Panc1 (cell line): Measurements from ENCODE around the gene GNAT3. TPM values are rescaled to one million over a fixed set of nuclear protein-coding genes. Genes with fewer than 3 reads are reported as not detected.

Experiments used
- ATAC-seq: fragments of 200-7000 bp; cut with Tn5 transposase; 2 replicates; pipeline ENCODE4 v1.9.1; 2020; ENCODE audit warnings: mild to moderate bottlenecking, moderate library complexity
- BruUV-seq: library from RNA; stranded (reverse); fragments of 400-500 nt; replicated peaks from 2 replicates; lab custom pipeline; 2021; lab: Mats Ljungman, UMichigan
- CTCF ChIA-PET: fragments of 300-600 bp; sonication (Branson Sonifier 250); formaldehyde crosslinking; loops from one replicate; lab custom pipeline; 2022; ENCODE audit warnings: antibody characterized with exemption; lab: Charles Lee
- POLR2A ChIA-PET: fragments of 300-600 bp; sonication (Branson Sonifier 250); formaldehyde crosslinking; loops from one replicate; lab custom pipeline; 2022; ENCODE audit warnings: antibody characterized with exemption; lab: Charles Lee
- DNase-seq: peaks from one replicate; pipeline ENCODE4 v3.0.0-alpha.2; 2010; ENCODE audit warnings: low read depth, low spot score
- H3K27ac ChIP-seq: 2 replicates; pipeline ENCODE4 v1.5.1; 2011; ENCODE audit warnings: mild to moderate bottlenecking, low read length, inconsistent platforms
- H3K27me3 ChIP-seq: fragments of 200-500 bp; sonication (Bioruptor generic); 2 replicates; pipeline ENCODE4 v1.6.0; 2014; ENCODE audit warnings: low read length, inconsistent platforms; ENCODE audit not compliant: control insufficient read depth, insufficient read depth
- H3K36me3 ChIP-seq: fragments of 200-500 bp; sonication (Bioruptor generic); 2 replicates; pipeline ENCODE4 v1.5.1; 2014; ENCODE audit warnings: inconsistent platforms, mild to moderate bottlenecking, low read length, moderate library complexity; ENCODE audit not compliant: control insufficient read depth, insufficient read depth
- H3K4me1 ChIP-seq: 2 replicates; pipeline ENCODE4 v1.5.1; 2011; ENCODE audit warnings: inconsistent platforms, mild to moderate bottlenecking, low read length, moderate library complexity; ENCODE audit not compliant: control insufficient read depth, insufficient read depth
- H3K4me3 ChIP-seq, 2 experiments: 2 replicates each; pipeline ENCODE4 v1.5.1; 2011 to 2012; ENCODE audit warnings: low read depth in 2 of 2, low read length in 2 of 2, mild to moderate bottlenecking in 2 of 2, inconsistent platforms in 1 of 2, moderate library complexity in 1 of 2
- H3K9me3 ChIP-seq: fragments of 200-500 bp; sonication (Bioruptor generic); 2 replicates; pipeline ENCODE4 v1.5.1; 2014; ENCODE audit warnings: low read depth, mild to moderate bottlenecking, inconsistent platforms, low read length, moderate library complexity; ENCODE audit not compliant: control insufficient read depth, insufficient read depth
- CTCF ChIP-seq: fragments of 450-650 bp; IDR thresholded peaks from 2 replicates; pipeline ENCODE4 v1.5.1; 2017; ENCODE audit warnings: mild to moderate bottlenecking
- POLR2AphosphoS5 ChIP-seq: IDR thresholded peaks from 2 replicates; pipeline ENCODE4 v1.6.1; 2012; ENCODE audit warnings: mild to moderate bottlenecking, low read depth, low read length, moderate library complexity
- SIN3A ChIP-seq: IDR thresholded peaks from 2 replicates; pipeline ENCODE4 v1.6.1; 2012; ENCODE audit warnings: low read depth, mild to moderate bottlenecking, low read length, moderate library complexity, borderline replicate concordance; ENCODE audit not compliant: insufficient read depth
- TCF7L2 ChIP-seq: IDR thresholded peaks from 2 replicates; pipeline ENCODE4 v1.6.1; 2011; ENCODE audit warnings: mild to moderate bottlenecking, low read depth, low read length, inconsistent platforms
- in situ Hi-C: cut with HindIII; loops from 2 replicates; pipeline ENCODE4 v1.10.0; 2016; ENCODE audit warnings: low sequenced_read_pairs, low pct_unique_long_range_greater_than_20kb
- intact Hi-C: fragments of 100-400 bp; cut with micrococcal nuclease; formaldehyde crosslinking; loops from one replicate; pipeline ENCODE4 v1.10.0; 2022; ENCODE audit not compliant: unreplicated experiment
- total RNA-seq: library from RNA; stranded (reverse); gene quantifications from one replicate; pipeline ENCODE4 v1.2.1, GENCODE V29; 2021; ENCODE audit not compliant: unreplicated experiment
- TF ChIP-seq, protein P1 (sequence below), 2 experiments: IDR thresholded peaks; 2 replicates each; pipeline ENCODE4 v1.6.1; 2011 to 2012; ENCODE audit warnings: low read depth in 2 of 2, control low read depth in 1 of 2, low read length in 1 of 2, mild to moderate bottlenecking in 1 of 2, moderate library complexity in 1 of 2; ENCODE audit not compliant: insufficient read depth in 1 of 2

The GNAT3 gene
- total RNA-seq, 1 experiment from 2014 or later: not detected

- ATAC-seq (peak; percentile 34; the same call in 1 of the 2 replicates), DNase-seq (no peak)
- POLR2A ChIA-PET: no interaction called here
- BruUV-seq: no TSS peak
- intact Hi-C loops (no loop called here), in situ Hi-C loops (no loop called here)
- Histone ChIP-seq H3K27ac (no peak overlapping the region; the same call in 1 of the 2 replicates), H3K36me3 (no peaks in the 10 kb centered on the region), H3K4me3 (no peak overlapping the region), H3K9me3 (no peaks in the 10 kb centered on the region), H3K4me1 (0 out of 2 replicates have a peak, but pooled peaks cover 2% of the 10 kb centered on the region), H3K27me3 (no peaks in the 10 kb centered on the region)
- CTCF ChIA-PET: no interaction called here
- TF ChIP-seq SIN3A: no peak
- no peak for TF ChIP-seq POLR2AphosphoS5
- TF ChIP-seq TCF7L2: no peak
- TF ChIP-seq, protein P1, sequence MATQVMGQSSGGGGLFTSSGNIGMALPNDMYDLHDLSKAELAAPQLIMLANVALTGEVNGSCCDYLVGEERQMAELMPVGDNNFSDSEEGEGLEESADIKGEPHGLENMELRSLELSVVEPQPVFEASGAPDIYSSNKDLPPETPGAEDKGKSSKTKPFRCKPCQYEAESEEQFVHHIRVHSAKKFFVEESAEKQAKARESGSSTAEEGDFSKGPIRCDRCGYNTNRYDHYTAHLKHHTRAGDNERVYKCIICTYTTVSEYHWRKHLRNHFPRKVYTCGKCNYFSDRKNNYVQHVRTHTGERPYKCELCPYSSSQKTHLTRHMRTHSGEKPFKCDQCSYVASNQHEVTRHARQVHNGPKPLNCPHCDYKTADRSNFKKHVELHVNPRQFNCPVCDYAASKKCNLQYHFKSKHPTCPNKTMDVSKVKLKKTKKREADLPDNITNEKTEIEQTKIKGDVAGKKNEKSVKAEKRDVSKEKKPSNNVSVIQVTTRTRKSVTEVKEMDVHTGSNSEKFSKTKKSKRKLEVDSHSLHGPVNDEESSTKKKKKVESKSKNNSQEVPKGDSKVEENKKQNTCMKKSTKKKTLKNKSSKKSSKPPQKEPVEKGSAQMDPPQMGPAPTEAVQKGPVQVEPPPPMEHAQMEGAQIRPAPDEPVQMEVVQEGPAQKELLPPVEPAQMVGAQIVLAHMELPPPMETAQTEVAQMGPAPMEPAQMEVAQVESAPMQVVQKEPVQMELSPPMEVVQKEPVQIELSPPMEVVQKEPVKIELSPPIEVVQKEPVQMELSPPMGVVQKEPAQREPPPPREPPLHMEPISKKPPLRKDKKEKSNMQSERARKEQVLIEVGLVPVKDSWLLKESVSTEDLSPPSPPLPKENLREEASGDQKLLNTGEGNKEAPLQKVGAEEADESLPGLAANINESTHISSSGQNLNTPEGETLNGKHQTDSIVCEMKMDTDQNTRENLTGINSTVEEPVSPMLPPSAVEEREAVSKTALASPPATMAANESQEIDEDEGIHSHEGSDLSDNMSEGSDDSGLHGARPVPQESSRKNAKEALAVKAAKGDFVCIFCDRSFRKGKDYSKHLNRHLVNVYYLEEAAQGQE (IDR thresholded peaks at IDR 0.05; ENCODE audit: insufficient read depth in 1 of 2, low read depth in 2 of 2, low read length in 1 of 2): no peak
- TF ChIP-seq CTCF: no peak
Measured at GRCh38 chr7:80472491-80473200, 39.2 kb downstream of the GNAT3 start.

GRCh38 chr7:80468931-80469714 lies 42.7 kb downstream of the GNAT3 start:
- no peak overlapping the region for H3K27ac ChIP-seq
- intact Hi-C loops: no loop called here

More at GRCh38 chr7:80468931-80469714, 42.7 kb downstream of the GNAT3 start:
- TF ChIP-seq POLR2AphosphoS5: no peak
- Histone ChIP-seq H3K4me1 (no peaks in the 10 kb centered on the region; the same call in 1 of the 2 replicates), H3K27me3 (no peaks in the 10 kb centered on the region), H3K36me3 (no peaks in the 10 kb centered on the region), H3K9me3 (no peaks in the 10 kb centered on the region), H3K4me3 (no peak overlapping the region)
- ChIA-PET POLR2A (no interaction called here), CTCF (interaction anchor here (0.6 kb wide), 1 partner anchor 169 kb away, joined by 3 read pairs; no protein-coding TSS in a partner anchor)
- BruUV-seq: no TSS peak
- DNase-seq: no peak
- no peak for ATAC-seq
- in situ Hi-C loops: no loop called here
